ENCODE measurements around the gene IL10RA.

IL10RA gene

DNA sequence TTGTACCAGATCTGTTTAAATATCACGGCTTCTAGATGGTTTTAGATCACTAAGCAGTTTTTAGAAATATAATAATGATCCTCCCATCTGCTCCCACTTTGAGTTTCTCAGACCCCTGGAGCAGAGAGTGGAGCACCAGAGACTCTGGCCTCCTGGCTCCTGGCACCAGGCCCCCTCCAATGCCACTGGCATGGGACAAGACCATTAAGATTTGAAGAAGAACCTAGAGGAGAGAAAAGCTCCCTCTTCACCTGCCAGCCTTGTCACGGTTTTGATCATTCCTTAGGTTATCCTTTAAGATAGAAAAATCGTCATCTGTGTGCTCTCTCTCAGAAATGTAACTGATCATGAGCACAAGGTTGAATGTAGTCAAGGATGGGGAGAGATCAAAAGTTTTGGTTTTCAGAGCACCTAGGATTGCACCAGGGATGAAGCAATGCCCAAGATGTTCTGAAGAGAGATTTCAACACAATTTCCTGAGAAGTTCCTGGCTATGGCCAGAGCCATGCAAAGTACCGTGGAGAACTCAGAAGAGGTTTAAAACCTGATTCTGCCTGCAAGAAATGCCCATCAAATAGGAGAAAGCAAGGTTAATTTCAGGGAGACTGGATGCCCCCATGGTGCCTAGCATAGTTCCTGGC lies 22.2 kb downstream of the IL10RA start:
- DNase-seq, result no peak

DNA sequence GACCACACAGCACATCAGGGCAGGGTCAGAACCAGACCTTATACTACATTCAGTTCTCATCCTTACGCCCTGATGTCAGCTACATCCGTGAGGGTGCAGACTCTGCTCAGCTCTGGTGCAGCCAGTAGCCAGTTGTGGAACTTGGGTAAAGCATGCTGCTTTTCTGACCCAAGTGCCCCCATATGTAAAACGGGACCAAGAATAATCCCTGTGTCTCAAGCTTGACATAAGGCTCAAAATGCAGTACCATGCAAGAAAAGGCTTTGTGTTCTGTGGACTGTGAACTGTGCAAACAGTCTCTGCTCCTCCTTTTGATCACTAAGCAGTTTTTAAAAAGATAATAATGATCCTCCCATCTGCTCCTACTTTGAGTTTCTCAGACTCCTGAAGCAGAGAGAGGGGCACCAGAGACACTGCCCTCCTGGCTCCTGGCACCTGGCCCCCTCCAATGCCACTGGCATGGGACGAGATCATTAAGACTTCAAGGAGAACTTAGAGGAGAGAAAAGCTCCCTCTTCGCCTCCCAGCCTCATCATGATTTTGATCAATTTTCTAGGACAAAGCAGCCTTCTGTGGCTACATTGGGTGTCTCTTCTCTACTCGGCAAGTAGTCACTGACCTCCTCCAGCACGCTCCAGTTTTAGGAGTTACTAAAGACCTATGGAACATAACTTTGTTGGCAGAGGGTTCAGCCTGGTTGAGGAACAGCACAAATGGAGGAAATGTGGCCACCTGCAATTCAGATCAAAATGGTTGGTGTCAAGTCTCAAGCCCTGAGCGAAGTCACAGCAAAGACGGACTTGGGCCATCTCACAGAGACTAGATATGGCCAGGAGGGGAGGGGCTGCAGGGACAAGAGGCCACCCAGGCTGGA lies 23.9 kb downstream of the IL10RA start:
- no peak for DNase-seq

DNA sequence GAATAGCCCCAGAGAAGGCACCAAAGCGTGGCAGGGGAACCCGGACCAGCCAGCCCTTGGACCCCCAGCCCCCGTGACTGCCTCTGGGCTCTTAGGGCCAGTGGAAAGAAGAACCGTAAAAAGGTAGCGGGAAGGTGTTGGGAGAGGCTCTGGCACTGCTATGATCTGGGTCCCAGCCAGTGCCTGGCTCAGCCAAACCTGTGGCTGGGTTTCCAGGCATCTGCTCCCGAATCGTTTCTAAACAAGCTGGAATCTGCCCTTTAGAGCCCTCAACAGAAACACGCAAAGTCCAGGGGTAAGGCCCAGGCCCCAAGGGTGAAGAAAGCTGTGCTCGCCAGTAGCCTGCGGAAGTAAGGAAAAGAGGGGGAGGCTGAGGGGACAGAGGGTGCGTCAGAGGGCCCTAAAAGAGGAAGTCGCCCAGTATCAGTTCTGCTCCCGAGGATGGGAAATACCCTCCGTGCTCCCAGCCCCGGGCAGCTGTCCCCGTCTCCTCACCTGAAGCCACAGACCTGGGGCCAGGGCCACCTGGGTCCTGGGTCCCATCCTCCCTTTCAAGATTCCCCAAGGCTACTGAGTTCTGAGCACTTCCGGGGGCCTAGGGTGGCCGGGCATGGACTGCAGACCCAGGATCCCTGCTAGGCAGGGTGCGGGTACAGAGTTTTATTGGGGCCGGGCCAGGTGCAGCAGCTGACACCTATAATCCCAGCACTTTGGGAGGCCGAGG lies 24.7 kb downstream of the IL10RA start:
- DNase-seq, result no peak

DNA sequence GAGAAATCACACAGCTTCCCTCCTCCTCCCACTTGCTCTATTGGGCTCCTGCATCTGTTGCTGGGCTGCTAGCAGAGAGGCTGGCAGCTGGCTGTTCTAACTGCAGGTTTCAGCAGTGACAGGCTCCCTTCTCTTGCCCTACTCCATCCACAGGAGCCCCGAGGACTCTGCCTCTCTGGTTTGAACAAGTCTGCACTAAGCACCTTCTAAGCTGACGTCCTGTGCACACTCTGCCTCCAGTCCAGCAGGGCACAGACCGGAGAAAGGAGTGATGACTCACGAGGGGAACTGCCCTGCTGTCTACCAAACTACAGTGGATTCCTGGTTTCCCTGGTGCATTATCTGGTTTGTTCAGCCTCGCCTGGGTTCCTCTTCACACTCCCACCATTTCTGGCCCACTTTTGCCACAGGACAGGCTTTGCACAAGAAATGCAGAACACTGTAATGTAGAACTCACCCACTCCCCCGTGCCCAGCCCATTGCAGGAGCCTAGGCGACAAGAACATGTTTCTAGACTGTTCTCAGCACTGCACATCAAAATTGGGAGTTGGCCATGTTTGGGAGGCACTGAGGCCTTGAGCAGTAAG lies 26.0 kb downstream of the IL10RA start:
- no peak for DNase-seq

DNA sequence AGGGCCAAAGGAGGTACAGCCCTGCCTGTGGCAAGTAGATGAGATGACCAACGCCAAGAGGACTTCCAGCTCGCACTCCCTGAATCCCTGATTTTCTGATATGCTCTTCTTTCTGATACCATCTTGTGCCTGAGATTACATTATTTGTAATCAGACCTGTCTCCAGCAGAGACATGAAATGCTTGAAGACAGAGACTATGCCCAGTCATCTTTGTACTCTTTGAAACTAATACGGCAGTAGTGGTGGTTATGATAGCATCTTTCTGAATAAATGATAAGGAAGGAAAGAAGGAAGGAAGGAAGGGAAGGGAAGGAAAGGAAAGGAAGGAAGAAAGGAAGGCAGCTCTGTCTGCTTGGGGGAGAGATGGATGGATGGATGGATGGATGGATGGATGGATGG lies 27.8 kb downstream of the IL10RA start:
- no peak for DNase-seq

DNA sequence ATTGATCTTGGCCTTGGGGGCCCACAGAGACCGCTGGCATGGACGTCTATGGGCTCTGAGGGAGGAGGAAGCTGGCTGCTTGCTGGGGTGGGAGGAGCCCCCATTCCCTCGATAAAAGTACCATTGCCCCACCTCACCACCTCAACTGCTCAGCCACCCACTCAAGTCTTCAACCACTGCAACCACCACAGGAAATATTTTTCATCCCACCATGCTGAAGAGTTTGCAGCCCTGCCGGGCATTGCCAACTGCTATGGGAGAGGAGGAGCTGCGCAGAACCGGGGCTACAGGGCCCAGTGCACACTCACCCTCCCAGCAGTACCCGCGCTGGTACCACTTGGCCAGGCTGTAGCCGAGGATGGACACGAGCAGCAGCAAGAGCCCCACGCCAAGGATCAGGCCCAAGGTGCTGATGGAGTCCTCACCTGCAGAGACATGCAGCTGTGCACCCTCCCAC lies 29.2 kb downstream of the IL10RA start:
- no peak for DNase-seq

DNA sequence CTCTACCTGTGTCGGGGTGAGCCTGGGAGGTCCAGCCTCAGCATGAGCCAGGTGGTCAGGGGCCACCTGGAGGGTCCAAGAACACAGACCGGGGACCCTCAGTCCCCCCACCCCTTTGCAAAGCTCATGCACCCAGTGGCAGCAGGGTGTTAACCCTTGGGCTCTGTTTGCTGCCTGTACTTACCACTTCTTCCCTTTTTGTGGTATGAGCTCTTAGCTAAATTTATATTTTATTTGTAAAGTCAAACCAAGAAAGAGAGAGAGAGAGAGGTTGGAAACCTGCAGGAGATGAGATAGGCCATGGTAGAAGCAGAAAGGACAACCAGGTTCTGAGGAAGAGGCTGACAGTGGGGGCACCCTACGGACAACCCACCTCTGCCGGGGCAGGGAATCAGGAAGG lies 29.9 kb downstream of the IL10RA start:
- no peak for DNase-seq

DNA sequence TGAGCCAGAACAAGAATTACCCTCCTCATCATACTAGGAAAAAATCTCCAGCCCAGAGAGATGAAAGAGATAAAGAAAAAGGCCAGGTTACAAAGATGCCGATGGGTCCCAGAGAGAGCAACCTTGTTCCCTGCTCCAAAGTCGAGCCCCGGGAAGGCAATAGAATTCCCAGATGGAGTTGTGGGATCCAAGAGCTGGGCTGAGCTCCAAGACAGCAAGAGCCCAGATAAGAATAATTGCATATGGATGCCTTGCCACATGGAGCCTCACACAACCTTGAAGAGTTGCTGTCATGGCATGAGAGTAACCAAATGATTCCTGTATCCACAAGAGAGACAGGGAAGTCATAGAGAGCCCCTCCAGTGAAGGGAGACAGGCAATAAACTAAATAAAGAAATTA lies 30.9 kb downstream of the IL10RA start:
- DNase-seq, result no peak

DNA sequence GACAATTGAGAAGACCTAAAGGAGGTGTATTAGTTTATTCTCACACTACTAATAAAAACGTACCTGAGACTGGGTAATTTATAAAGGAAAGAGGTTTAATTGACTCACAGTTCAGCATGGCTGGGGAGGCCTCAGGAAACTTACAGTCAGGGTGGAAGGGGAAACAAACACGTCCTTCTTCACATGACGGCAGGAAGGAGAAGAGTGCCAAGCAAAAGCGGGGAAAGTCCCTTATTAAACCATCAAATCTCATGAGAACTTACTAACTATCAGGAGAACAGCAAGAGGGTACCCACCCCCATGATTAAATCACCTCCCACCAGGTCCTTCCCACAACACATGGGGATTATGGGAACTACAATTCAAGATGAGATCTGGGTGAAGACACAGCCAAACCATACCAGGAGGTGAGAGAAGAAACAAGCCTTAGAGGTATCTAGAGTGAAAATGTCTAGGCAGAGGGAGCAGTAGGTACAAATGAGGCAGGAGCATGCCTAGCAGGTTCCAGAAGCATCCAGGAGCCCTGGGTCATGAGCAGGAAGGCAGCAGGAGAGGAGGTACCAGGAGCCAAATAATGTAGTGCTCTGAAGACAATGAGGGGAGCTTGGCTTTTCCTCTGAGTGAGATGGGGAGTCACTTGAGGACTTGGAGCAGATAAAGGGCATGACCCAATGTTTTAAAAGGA lies 31.6 kb downstream of the IL10RA start:
- DNase-seq, result no peak

DNA sequence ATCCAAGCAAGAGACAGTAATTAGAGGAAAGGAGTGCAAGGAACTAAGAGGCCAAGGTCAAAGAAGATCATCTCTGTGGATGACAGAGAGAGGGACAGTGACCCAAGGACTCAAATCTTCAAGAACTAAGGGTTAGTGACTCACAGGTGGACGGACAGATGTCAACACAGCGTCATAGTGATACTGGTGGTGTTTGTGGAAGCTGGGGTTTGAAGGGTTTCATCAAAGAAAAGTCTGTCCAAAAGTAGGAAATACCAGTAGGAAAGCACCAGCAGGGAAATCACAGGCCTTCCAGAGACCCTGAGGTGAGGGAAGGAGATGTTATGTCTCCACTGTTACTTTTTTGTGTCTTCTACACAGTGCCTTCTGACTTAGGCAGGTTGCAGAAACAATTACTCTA lies 32.2 kb downstream of the IL10RA start:
- DNase-seq, result no peak

DNA sequence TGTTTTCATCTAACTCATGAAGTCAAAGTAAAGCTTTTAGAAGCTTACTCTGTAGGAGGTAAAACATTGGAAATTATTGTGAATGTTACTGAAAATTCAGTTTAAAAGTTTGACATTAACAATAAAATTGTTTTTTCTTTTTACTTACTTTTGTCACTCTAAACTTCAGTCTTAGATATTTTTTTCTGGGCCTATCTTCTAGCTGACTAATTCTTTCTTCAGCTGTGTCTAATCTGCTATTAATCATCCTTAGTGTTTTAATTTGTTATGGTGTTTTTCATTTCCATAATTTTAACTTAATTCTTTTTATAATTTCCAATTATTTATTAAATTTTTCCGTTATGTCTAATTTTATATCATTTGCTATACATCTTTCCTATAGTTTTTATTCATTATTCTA lies 35.0 kb downstream of the IL10RA start:
- no peak for DNase-seq

DNA sequence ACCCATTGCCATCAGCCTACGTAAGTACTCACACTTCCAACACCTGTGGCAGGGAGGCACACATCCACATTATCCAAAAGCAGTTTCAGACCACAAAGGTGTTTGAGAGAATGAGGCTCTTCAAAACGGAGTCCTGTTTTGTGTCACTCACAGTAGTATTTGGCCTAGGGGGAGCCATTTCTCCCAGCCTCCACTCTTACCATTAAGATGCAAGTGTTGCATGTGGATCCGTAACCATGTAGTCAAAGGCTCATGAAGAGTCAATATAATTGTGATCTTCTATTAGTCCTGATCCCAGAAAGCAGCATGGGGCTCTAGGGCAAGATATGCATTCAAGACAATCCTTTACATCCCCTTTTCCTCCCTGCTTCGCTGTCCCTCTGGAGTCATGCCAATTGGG lies 41.5 kb downstream of the IL10RA start:
- DNase-seq, result no peak

DNA sequence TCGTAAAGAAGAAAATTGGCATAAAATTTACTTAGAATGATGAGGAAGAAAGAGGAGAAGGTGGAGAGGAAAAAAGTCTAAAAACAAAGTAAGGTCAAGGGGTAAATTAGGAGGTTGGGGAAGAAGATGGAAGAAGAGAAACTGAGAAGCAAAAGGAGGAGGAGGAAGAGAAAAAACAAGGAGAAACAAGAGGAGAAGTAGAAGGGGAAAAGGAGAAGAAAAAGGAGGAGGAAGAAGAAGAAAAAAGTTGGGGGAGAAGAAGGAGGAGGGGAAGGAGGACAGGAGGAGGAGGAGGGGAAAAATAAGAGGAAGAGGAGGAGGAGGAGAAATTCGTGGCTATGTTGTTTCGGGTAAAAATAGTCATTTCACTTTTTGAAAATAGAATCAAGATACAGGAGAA lies 42.4 kb downstream of the IL10RA start:
- no peak for DNase-seq

DNA sequence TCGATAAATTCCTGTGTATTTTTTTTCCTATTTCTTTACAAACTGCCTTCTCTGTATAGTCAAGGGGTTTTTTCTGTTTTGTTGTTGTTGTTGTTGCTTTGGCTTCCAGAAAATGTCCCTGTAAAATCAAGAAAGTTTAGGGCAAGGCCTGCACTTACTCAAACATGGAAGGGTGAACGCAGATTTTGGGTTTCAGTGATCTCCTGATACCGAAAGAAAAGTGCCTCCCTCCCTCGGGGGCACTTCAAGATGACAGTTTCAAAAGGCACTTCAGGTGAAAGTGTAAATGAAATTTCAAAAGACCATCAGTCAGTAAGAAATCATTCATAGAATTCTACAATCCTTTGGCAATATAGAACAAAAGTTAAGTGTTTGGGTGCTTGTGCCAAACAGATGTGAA lies 47.2 kb downstream of the IL10RA start:
- no peak for DNase-seq

DNA sequence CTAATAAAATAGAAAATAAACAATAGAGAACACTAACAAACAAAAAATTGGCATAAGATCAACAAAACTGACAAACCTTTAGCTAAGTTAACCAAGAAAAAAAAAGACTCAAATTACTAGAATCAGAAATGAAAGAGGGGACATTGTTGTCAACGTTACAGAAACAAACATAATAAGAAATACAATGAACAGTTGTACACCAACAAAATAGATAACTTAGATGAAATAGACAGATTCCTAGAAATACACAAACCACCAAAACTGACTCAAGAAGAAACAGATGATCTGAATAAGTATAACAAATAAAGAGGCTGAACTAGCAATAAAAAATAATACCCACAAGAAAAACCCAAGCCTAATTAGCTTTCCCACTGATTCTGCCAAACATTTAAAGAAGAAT lies 55.9 kb downstream of the IL10RA start:
- no peak for DNase-seq

DNA sequence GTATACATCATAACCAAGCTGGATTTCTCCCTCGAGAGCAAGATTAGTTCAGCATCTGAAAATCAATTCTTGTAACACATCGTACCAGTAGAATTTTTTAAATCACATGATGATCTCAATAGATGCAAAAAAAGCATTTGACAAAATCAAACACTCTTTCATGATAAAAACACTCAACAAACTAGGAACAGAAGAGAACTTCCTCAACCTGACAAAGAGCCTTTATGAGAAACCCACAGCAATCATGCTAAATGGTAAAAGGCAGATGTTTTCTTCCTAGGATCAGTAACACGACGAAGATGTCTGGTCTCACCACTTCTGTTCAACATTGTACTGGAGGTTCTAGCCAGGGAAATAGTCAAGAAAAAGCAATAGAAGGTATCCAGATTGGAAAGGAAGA lies 56.6 kb downstream of the IL10RA start:
- no peak for DNase-seq

DNA sequence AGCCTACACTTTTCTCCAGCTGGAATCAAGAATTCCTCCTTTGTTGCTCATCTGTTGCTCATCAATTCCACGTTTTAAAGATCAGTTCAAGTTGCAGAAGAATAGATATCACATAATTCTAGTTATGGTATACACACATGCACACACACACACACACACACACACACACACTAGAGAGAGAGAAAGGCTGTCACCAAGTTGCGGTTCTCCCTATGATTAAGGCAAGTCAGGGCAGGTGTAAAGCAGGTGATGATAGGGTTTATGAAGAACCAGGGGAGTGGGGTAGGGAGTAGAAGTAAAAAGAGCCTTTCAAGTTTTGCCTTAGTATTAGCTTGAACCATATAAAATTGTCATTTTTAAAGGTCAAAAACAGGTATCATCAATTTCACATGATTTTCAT lies 59.0 kb downstream of the IL10RA start:
- DNase-seq, result peak; percentile 55

DNA sequence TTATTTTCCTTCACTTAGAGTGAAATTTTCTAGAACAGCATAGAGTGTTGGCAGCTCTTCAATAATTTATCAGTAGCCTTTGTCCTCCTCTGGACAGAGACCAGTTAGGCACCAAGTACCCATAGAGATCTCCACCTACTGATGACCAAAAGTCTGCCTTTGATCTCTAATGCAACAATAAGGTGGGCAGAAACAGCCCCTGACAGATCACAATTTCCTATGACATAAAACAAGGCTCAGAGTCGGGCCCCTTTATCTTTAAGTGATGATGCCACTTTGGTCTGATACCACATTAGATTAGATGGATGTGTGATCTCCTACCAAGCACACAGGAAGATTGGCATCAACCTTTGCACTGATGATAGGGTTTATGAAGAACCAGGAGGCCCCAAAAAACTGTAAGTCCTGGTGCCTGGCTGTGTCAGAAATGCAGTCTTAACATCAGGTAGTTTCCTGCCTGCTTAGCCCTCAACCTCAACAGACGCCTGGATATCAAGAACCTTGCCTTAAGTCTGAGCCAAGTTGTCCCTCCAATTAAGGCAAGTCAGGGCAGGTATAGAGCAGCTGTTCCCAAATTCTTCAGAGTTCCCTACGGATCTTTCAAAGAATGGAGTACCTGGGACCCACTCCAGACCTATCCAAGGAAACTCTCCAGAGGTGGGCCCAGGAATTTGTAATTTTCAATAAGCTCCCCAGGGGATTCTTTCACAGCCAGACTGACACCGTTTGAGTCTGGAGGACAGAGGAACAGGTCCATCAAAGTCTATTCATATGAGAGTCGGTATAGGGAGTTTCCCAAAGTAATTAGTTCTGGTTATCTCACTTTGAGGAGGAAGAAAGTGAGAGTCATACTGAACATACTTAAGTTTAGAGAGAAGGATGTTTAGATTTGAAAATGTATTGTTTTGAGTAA lies 60.1 kb downstream of the IL10RA start:
- no peak for DNase-seq

DNA sequence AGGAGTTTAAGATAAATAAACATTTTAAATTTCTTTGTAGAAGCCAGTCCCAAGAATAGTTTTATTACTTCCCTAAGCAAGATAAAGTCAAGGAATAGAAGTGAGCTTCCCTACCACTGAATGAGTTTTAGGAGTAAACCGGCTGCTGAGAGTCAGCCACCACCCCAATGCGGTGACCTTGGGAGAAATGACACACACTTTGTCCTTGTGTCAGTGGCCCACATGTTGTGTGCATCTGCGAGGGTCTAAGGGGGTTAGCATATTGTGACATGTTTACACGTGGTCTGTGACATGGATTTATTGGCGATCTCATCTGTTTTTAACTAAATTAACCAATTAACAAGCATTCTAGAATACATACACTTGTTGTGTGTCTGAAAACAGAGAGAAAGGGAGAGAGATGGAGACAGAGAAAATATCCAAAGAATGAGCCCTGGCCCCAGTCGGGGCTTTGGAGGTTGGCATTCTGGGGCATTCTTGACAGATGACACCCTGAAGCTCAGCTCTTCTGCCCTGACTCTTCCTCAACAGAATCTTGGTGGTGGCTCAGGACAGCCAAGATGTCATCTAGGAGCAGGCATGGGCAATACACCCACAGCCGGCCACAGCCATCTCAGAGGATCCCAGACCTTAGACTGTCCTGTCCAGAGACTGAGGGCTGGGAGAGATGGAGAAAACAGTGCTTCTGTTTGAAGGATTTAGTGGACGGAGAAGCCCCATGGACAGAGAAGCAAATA lies 60.9 kb downstream of the IL10RA start:
- no peak for DNase-seq

DNA sequence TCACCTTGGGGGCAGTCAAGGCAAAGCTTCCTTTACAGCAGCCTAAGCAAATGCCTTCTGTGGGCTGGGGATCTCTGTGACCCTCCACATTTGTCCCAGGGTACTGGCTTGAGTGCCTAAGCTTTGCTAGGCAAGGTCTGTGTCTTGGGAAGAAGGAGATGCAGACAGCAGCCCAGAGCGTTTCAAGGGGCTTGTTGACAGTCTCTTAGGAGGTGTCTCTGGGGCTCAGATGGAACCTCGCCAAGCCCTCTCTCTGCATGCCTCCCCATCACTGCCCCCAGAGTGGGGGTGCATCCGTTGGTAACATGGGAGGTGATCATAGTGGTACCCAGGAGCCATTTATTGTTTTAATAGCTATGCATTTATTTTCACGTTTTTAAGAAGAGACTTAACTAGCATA lies 61.6 kb downstream of the IL10RA start:
- no peak for DNase-seq
